Endothelial cell of umbilical vein (primary cell): ENCODE data around the gene PHC3.
A peak's percentile ranks its signal among the peaks of the same experiment; 100 is the strongest.

Experiments
- CTCF ChIP-seq, 2 donors: IDR thresholded peaks; 1 replicate in 1 of 2; 2 replicates in 1 of 2; pipeline ENCODE4 v1.5.1; 2011; ENCODE audit warnings: low read length in 2 of 2, mild to moderate bottlenecking in 2 of 2, moderate library complexity in 2 of 2, control low read depth in 1 of 2, inconsistent platforms in 1 of 2, low read depth in 1 of 2; ENCODE audit not compliant: insufficient read depth in 1 of 2; ENCODE audit errors: extremely low read depth in 1 of 2
- EZH2 ChIP-seq: IDR thresholded peaks from 2 replicates; pipeline ENCODE4 v1.6.1; 2012; ENCODE audit warnings: borderline replicate concordance, low read depth, mild to moderate bottlenecking, moderate library complexity, low read length, inconsistent platforms; ENCODE audit not compliant: severe bottlenecking
- FOS ChIP-seq: IDR thresholded peaks from 2 replicates; pipeline ENCODE4 v1.6.1; 2011; ENCODE audit warnings: mild to moderate bottlenecking, low read length, moderate library complexity, borderline replicate concordance; ENCODE audit not compliant: insufficient read depth
- JUN ChIP-seq: IDR thresholded peaks from 2 replicates; pipeline ENCODE4 v1.6.1; 2011; ENCODE audit warnings: borderline replicate concordance, low read depth; ENCODE audit not compliant: insufficient read length, insufficient read depth
- MAX ChIP-seq: IDR thresholded peaks from 2 replicates; pipeline ENCODE4 v1.6.1; 2011; ENCODE audit not compliant: insufficient read depth, insufficient read length
- POLR2A ChIP-seq: IDR thresholded peaks from 2 replicates; pipeline ENCODE4 v1.6.1; 2012; ENCODE audit warnings: low read depth, mild to moderate bottlenecking, control low read depth, low read length

GRCh38 chr3:170222647-170223541 lies 41.4 kb upstream of the PHC3 start:
- TF ChIP-seq JUN (no peak), CTCF (IDR thresholded peaks at IDR 0.05; ENCODE audit: extremely low read depth in 1 of 2, insufficient read depth in 1 of 2, low read depth in 1 of 2, low read length in 2 of 2) (peak in 1 of 2 donors; percentile 1), MAX (no peak), EZH2 (no peak), POLR2A (no peak), FOS (no peak)
